ENCODE data around the gene KCTD6. TPM values are rescaled to one million over a fixed set of nuclear protein-coding genes. Genes with fewer than 3 reads are reported as not detected.
A peak's percentile ranks its signal among the peaks of the same experiment; 100 is the strongest.
"Not testable (repeated sequence)": the region's sequence is repeated elsewhere in the genome, so short reads cannot be mapped to it uniquely, and the experiment has no call there.

The KCTD6 gene
- total RNA-seq, 1 donor from 2014 or later: 4.2 TPM

GRCh38 chr3:58522759-58523425 is 31.0 kb downstream of the KCTD6 start:
- DNase-seq (ENCODE audit: low read depth in 2 of 2): no peak

- DNase-seq (ENCODE audit: low read depth in 2 of 2): no peak
Observed at GRCh38 chr3:58524326-58524888, 32.5 kb downstream of the KCTD6 start.

- DNase-seq (ENCODE audit: low read depth in 2 of 2): peak in 1 of 2 donors; percentile 64
Observed at GRCh38 chr3:58526515-58526957, 34.6 kb downstream of the KCTD6 start.

- DNase-seq (ENCODE audit: low read depth in 2 of 2): not testable (repeated sequence)
Observed at GRCh38 chr3:58527440-58527839, 35.5 kb downstream of the KCTD6 start.

GRCh38 chr3:58528629-58529028 is 36.7 kb downstream of the KCTD6 start:
- peak in 1 of 2 donors; percentile 82 for DNase-seq (ENCODE audit: low read depth in 2 of 2)

GRCh38 chr3:58529516-58530353 is 37.8 kb downstream of the KCTD6 start:
- peak in 1 of 2 donors; percentile 46 for DNase-seq (ENCODE audit: low read depth in 2 of 2)

- no peak for DNase-seq (ENCODE audit: low read depth in 2 of 2)
Observed at GRCh38 chr3:58530354-58530865, 38.5 kb downstream of the KCTD6 start.

- DNase-seq (ENCODE audit: low read depth in 2 of 2): no peak
Observed at GRCh38 chr3:58531555-58531954, 39.7 kb downstream of the KCTD6 start.

- peak; percentile 25 to 50 for DNase-seq (ENCODE audit: low read depth in 2 of 2)
Observed at GRCh38 chr3:58531956-58532355, 40.1 kb downstream of the KCTD6 start.

GRCh38 chr3:58532794-58533220 is 40.9 kb downstream of the KCTD6 start:
- peak in 1 of 2 donors; percentile 66 for DNase-seq (ENCODE audit: low read depth in 2 of 2)

- DNase-seq (ENCODE audit: low read depth in 2 of 2): no peak
Observed at GRCh38 chr3:58534592-58535494, 42.9 kb downstream of the KCTD6 start.

- DNase-seq (ENCODE audit: low read depth in 2 of 2): peak; percentile 46 to 63
Observed at GRCh38 chr3:58535531-58536500, 43.9 kb downstream of the KCTD6 start.

- DNase-seq (ENCODE audit: low read depth in 2 of 2): peak in 1 of 2 donors; percentile 20
Observed at GRCh38 chr3:58536501-58537411, 44.9 kb downstream of the KCTD6 start, which contains the start of gene ACOX2. Gene ACOX2 (minus strand): TSS chr3:58537190. CDS start chr3:58535106, 2,084 bp downstream.

- DNase-seq (ENCODE audit: low read depth in 2 of 2): no peak
Observed at GRCh38 chr3:58537412-58538301, 45.8 kb downstream of the KCTD6 start.

GRCh38 chr3:58539626-58540025 is 47.7 kb downstream of the KCTD6 start:
- DNase-seq (ENCODE audit: low read depth in 2 of 2): no peak

- no peak for DNase-seq (ENCODE audit: low read depth in 2 of 2)
Observed at GRCh38 chr3:58540176-58540858, 48.4 kb downstream of the KCTD6 start.

- DNase-seq (ENCODE audit: low read depth in 2 of 2): no peak
Observed at GRCh38 chr3:58544541-58544940, 52.6 kb downstream of the KCTD6 start.
